ENCODE measurements around the gene APOH.

DNA sequence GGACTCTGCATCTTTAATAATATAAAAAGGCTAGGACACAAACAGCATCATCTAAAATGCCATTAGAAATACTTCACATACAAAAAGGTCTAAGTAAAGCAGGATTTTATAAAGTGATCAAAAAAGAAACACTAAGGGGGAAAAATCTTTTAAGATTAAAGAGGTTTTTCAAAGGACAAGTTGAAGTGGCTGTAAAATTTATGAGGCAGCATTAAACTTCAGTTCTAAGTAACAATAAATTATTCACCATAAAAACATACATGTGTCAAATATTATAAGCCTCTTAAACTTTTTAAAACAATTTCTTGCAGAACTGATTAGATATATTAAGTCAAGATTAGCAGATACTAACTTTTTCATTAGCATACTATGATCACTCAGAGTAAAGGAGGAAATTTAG is 58.0 kb downstream of the APOH start:
- TF ChIP-seq POLR2A (IDR thresholded peaks at IDR 0.05; ENCODE audit: low read length) (no peak), GATA1 (IDR thresholded peaks at IDR 0.05; ENCODE audit: low read depth, low read length) (no peak)
